ENCODE results near the gene SORCS1. TPM values are rescaled to one million over a fixed set of nuclear protein-coding genes. Genes with fewer than 3 reads are reported as not detected.

Gene SORCS1
- total and polyA plus RNA-seq, 2 of the 13 experiments (the other 11 are each of a cell fraction or from before 2014, with no cell fraction given): not detected

DNA sequence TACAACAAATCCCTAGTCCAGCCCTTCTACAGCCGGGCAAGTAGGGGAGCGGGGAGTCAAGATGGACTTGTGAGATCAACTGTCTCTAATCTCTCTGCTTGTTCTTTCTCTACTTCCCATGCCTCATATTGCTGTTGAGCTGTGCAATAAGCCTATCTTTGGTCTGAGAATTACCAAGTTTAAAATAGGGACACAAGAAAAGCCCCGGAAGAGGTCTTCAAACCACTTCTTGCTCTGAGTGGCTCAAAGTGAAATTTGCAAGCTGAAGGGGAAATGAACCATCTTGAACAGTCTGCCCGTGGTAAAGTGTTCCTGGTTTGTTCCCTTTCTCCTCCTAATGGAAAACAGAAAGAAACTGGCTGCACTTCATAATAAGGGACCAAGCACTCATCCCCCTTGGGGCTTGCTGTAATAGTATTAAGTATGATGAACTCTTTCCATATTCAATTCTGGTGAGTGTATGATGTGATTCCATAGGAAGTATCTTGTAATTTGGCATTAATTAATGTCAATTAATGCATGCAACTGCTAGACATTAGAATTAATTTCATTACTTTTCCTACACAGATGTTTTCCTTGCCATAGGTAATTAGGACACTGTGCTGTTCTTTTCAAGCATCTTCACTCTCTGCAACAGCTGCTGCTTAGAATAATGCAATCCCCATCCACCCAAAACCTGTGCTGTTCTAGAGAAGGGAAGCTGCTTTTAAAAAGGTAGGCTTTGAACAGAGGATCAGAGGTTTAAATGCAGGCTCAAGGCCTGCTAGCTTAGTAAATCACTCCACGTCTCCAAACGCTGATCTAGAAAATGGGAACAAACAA lies 449.6 kb downstream of the SORCS1 start:
- WGBS (ENCODE audit: low lambda C conversion rate): 27% methylated on average over 6 of the region's 6 CpGs
- intact Hi-C loops (cut with micrococcal nuclease; ENCODE audit: unreplicated experiment) (no loop called here), in situ Hi-C loops (cut with HindIII; ENCODE audit: extremely low pct_ligation_motif_present, low pct_unique_long_range_greater_than_20kb) (no loop called here)
- Histone ChIP-seq H3K79me2 (ENCODE audit: insufficient read depth, low read length) (no peaks in the 10 kb centered on the region), H3K27ac (ENCODE audit: extremely low read length, insufficient read depth, low read length) (no peak overlapping the region), H3K4me1 (ENCODE audit: insufficient read depth, low read length) (no peaks in the 10 kb centered on the region), H4K20me1 (ENCODE audit: insufficient read depth, low read length) (no peaks in the 10 kb centered on the region), H2AFZ (ENCODE audit: low read length) (no peak overlapping the region), H3K4me2 (ENCODE audit: low read depth, low read length) (no peak overlapping the region), H3K27me3 (ENCODE audit: control insufficient read depth in 1 of 2, insufficient read depth in 2 of 2, low read length in 2 of 2) (no peaks in the 10 kb centered on the region), H3K4me3 (replicated peaks in 1 of 3; ENCODE audit: insufficient read depth in 1 of 3, low read depth in 2 of 3, low read length in 3 of 3) (no peak overlapping the region), H3K9me3 (ENCODE audit: low read length) (no peaks in the 10 kb centered on the region), H3K9ac (ENCODE audit: insufficient read depth, low read depth, low read length) (no peak overlapping the region), H3K36me3 (replicated peaks in 1 of 2; ENCODE audit: control insufficient read depth in 1 of 2, insufficient read depth in 2 of 2, low read length in 2 of 2) (no peaks in the 10 kb centered on the region)
- TF ChIP-seq ZNF333 (CRISPR knock-in tag; IDR thresholded peaks at IDR 0.05; ENCODE audit: borderline replicate concordance): no peak
- no peak for TF ChIP-seq ZNF850 (CRISPR knock-in tag; conservative IDR thresholded peaks at IDR 0.05)
- TF ChIP-seq, protein P1, sequence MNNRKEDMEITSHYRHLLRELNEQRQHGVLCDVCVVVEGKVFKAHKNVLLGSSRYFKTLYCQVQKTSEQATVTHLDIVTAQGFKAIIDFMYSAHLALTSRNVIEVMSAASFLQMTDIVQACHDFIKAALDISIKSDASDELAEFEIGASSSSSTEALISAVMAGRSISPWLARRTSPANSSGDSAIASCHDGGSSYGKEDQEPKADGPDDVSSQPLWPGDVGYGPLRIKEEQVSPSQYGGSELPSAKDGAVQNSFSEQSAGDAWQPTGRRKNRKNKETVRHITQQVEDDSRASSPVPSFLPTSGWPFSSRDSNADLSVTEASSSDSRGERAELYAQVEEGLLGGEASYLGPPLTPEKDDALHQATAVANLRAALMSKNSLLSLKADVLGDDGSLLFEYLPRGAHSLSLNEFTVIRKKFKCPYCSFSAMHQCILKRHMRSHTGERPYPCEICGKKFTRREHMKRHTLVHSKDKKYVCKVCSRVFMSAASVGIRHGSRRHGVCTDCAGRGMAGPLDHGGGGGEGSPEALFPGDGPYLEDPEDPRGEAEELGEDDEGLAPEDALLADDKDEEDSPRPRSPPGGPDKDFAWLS (CRISPR knock-in tag; IDR thresholded peaks at IDR 0.05; ENCODE audit: borderline replicate concordance): no peak
- TF ChIP-seq TBP (CRISPR knock-in tag; IDR thresholded peaks at IDR 0.05): no peak
- no peak for TF ChIP-seq ZFP36L2 (CRISPR knock-in tag; IDR thresholded peaks at IDR 0.05)
- TF ChIP-seq, protein P2, sequence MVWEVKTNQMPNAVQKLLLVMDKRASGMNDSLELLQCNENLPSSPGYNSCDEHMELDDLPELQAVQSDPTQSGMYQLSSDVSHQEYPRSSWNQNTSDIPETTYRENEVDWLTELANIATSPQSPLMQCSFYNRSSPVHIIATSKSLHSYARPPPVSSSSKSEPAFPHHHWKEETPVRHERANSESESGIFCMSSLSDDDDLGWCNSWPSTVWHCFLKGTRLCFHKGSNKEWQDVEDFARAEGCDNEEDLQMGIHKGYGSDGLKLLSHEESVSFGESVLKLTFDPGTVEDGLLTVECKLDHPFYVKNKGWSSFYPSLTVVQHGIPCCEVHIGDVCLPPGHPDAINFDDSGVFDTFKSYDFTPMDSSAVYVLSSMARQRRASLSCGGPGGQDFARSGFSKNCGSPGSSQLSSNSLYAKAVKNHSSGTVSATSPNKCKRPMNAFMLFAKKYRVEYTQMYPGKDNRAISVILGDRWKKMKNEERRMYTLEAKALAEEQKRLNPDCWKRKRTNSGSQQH (CRISPR knock-in tag; IDR thresholded peaks at IDR 0.05; ENCODE audit: low read depth): no peak
- TF ChIP-seq ZNF124 (CRISPR knock-in tag; IDR thresholded peaks at IDR 0.05): no peak
- no peak for TF ChIP-seq ZNF577 (CRISPR knock-in tag; IDR thresholded peaks at IDR 0.05; ENCODE audit: borderline replicate concordance, low read depth)
- TF ChIP-seq, protein P3, sequence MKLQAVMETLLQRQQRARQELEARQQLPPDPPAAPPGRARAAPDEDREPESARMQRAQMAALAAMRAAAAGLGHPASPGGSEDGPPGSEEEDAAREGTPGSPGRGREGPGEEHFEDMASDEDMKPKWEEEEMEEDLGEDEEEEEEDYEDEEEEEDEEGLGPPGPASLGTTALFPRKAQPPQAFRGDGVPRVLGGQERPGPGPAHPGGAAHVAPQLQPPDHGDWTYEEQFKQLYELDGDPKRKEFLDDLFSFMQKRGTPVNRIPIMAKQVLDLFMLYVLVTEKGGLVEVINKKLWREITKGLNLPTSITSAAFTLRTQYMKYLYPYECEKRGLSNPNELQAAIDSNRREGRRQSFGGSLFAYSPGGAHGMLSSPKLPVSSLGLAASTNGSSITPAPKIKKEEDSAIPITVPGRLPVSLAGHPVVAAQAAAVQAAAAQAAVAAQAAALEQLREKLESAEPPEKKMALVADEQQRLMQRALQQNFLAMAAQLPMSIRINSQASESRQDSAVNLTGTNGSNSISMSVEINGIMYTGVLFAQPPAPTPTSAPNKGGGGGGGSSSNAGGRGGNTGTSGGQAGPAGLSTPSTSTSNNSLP (IDR thresholded peaks at IDR 0.05; ENCODE audit: low read depth, low read length): no peak
- TF ChIP-seq ZNF530 (CRISPR knock-in tag; IDR thresholded peaks at IDR 0.05; ENCODE audit: low read depth): no peak
- TF ChIP-seq ATRX (CRISPR knock-in tag; IDR thresholded peaks at IDR 0.05; ENCODE audit: borderline replicate concordance): no peak
- no peak for TF ChIP-seq ZNF780A (CRISPR knock-in tag; IDR thresholded peaks at IDR 0.05)
- no peak for TF ChIP-seq NKX3-1 (CRISPR knock-in tag; IDR thresholded peaks at IDR 0.05)
- TF ChIP-seq, protein P4, sequence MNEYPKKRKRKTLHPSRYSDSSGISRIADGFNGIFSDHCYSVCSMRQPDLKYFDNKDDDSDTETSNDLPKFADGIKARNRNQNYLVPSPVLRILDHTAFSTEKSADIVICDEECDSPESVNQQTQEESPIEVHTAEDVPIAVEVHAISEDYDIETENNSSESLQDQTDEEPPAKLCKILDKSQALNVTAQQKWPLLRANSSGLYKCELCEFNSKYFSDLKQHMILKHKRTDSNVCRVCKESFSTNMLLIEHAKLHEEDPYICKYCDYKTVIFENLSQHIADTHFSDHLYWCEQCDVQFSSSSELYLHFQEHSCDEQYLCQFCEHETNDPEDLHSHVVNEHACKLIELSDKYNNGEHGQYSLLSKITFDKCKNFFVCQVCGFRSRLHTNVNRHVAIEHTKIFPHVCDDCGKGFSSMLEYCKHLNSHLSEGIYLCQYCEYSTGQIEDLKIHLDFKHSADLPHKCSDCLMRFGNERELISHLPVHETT (CRISPR knock-in tag; conservative IDR thresholded peaks at IDR 0.05): no peak
- no peak for TF ChIP-seq ZNF460 (CRISPR knock-in tag; IDR thresholded peaks at IDR 0.05; ENCODE audit: borderline replicate concordance)
- TF ChIP-seq HOXA3 (CRISPR knock-in tag; IDR thresholded peaks at IDR 0.05): no peak
- TF ChIP-seq KDM4B (CRISPR knock-in tag; IDR thresholded peaks at IDR 0.05): no peak
- no peak for TF ChIP-seq CENPX (CRISPR knock-in tag; IDR thresholded peaks at IDR 0.05)
- no peak for TF ChIP-seq RFXANK (CRISPR knock-in tag; IDR thresholded peaks at IDR 0.05)
- TF ChIP-seq GABPA (IDR thresholded peaks at IDR 0.05; ENCODE audit: low read depth, low read length): no peak
- TF ChIP-seq GABPA (CRISPR knock-in tag; IDR thresholded peaks at IDR 0.05; ENCODE audit: low read depth): no peak
- FAIRE-seq: no peak
- no peak for DNase-seq (ENCODE audit: low spot score)
- ChIA-PET POLR2A (no interaction called here), CTCF (ENCODE audit: low intra/inter-chr PET ratio, low total read pairs) (no interaction called here)
- no peak for ATAC-seq
- BruUV-seq (replicated peaks): no TSS peak

Measured in HepG2 (cell line).